Activated CD4-positive, alpha-beta T cell treated with anti-CD3 and anti-CD28 coated beads for 4 hours (primary cell): Measurements from ENCODE around the gene RMI1.
"Not testable (repeated sequence)": the region's sequence is repeated elsewhere in the genome, so short reads cannot be mapped to it uniquely, and the experiment has no call there.

ENCODE experiments used
- DNase-seq, 2 donors: peaks; one replicate each; pipeline ENCODE4 v3.0.0-alpha.2; 2020

Gene RMI1

DNA sequence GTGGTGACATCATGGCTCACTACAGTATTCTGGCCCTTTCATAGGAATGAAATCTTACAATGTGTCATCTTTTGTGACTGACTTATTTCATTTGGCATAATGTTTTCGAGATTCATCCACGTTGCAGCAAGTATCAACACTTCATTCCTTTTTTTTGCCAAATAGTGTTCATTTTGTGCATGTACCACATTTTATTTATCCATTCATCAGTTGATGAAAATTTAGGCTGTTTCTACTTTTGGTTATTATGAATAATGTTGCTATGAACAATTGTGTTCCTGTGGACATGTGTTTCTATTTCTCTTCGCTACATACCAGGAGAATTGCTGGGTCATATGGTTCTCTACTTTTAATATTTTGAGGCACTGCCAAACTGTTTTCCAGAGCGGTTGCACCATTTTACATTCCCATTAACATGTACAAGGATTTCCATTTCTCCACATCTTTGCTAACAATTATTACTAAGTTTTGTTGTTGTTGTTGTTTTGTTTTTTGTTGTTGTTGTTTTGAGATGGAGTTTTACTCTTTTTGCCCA is 43.5 kb downstream of the RMI1 start:
- DNase-seq, result no peak

DNA sequence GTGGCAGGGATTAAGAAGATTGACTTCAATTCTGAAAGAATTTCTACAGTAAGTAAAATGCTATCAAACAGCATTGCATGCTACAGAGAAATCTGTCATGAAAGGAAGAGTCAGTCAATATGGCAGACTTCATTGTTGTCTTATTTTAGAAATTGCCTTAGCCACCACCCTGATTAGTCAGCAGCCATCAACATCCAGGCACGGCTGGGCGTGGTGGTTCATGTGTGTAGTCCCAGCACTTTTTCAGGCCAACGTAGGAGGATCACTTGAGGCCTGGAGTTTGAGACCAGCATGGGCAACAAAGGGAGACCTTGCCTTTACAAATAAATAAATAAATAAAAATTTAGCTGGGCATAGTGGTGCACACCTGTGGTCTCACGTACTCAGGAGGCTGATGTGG is 46.6 kb downstream of the RMI1 start:
- no peak for DNase-seq

GRCh38 chr9:84031534-84031933 is 50.9 kb downstream of the RMI1 start:
- DNase-seq, result no peak

- DNase-seq, result not testable (repeated sequence)
Measured at GRCh38 chr9:84041857-84042256, 61.3 kb downstream of the RMI1 start.

- DNase-seq, result no peak
Measured at GRCh38 chr9:84045481-84046097, 65.0 kb downstream of the RMI1 start.
